ENCODE results near the gene RPAP3.
A peak's percentile ranks its signal among the peaks of the same experiment; 100 is the strongest.

Gene RPAP3

DNA sequence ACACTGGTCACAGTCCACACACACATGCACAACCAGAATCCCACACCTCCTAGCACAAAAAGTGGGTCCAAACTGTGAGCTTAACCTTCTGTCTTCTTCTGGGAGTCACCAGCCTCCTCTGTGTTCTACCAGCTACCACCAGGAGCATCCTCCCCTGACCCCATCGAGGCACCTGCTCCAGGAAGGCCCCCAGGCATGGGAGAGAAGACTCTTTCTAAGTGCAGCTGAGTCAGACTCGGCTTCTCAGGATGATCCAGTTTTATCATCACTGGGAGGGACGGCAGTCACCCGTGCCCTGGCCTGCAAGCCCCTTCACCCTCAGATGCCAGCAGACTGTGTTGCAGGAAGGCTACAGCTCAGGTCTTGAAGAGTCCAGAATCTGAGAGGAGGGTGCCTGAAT is 27.3 kb upstream of the RPAP3 start:
- DNase-seq (ENCODE audit: low read depth), result no peak
- TF ChIP-seq, protein P1, sequence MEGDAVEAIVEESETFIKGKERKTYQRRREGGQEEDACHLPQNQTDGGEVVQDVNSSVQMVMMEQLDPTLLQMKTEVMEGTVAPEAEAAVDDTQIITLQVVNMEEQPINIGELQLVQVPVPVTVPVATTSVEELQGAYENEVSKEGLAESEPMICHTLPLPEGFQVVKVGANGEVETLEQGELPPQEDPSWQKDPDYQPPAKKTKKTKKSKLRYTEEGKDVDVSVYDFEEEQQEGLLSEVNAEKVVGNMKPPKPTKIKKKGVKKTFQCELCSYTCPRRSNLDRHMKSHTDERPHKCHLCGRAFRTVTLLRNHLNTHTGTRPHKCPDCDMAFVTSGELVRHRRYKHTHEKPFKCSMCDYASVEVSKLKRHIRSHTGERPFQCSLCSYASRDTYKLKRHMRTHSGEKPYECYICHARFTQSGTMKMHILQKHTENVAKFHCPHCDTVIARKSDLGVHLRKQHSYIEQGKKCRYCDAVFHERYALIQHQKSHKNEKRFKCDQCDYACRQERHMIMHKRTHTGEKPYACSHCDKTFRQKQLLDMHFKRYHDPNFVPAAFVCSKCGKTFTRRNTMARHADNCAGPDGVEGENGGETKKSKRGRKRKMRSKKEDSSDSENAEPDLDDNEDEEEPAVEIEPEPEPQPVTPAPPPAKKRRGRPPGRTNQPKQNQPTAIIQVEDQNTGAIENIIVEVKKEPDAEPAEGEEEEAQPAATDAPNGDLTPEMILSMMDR (conservative IDR thresholded peaks at IDR 0.05; ENCODE audit: control insufficient read depth, insufficient read depth, low read depth, low read length), result no peak

DNA sequence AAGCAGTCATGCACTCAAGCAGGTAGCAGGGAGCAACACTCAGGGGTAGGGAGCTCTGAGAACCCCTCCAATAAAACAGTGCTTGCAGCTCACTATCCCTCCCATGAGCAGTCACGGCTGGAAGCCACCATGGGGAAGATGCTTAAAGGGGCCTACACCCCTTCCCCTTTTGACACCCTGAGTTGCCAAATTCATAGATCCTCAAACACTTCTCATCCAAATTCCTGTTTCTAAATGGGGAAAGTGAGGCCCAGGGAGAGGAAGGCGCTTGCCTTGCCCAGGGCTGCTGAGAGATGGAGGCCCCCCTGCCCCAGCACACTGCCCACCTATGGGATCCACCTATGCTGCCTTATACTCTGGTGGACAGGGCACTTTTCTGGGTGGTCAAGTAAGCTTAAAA is 26.7 kb upstream of the RPAP3 start:
- no peak overlapping the region for H3K4me3 ChIP-seq (ENCODE audit: control insufficient read depth, low read depth, low read length)
- TF ChIP-seq, protein P1 (conservative IDR thresholded peaks at IDR 0.05; ENCODE audit: control insufficient read depth, insufficient read depth, low read depth, low read length), result no peak
- no peak for DNase-seq (ENCODE audit: low read depth)

More for the DNA sequence above, 27.3 kb upstream of the RPAP3 start:
- H3K4me3 ChIP-seq (ENCODE audit: control insufficient read depth, low read depth, low read length), result no peak overlapping the region

DNA sequence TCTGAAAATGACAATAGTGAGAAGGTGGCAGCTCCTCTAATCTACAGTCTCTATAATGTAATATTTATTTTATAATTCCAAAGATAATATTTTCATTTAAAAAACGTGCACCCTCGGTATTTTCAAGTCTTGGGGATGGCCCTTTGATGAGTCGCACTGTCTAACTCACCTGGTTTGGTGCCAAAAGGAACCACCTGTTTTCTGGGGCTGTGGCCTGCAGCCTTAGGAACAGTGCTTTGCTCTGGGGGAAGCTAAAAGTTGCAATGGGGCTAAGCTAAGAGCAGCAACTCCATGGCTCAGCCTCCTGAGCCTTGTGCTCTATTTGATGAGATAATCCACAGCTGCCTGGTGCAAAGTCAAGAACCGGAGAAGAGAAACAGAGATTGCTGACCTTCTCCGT is 25.9 kb upstream of the RPAP3 start:
- H3K4me3 ChIP-seq (ENCODE audit: control insufficient read depth, low read depth, low read length), result no peak overlapping the region
- no peak for DNase-seq (ENCODE audit: low read depth)
- TF ChIP-seq, protein P1 (conservative IDR thresholded peaks at IDR 0.05; ENCODE audit: control insufficient read depth, insufficient read depth, low read depth, low read length), result no peak

DNA sequence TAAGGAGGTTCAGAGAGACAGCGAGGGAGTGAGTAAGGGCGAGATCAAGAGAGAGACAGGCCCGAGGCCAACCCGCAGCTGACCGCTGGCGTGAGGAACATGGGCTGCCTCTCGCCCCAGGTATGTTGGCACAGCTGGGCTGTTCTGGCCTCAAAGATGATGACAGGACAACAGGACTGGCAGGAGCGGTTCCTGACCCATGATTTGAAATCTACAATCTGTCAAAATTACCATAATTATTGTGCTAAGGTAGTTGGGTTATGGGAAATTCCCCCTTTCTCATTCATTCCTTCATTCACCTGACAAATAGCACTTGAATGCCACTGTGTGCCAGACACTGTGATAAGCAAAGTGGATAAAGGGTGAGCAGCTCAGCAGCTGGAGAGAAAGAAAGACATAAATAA is 24.5 kb upstream of the RPAP3 start:
- no peak overlapping the region for H3K4me3 ChIP-seq (ENCODE audit: control insufficient read depth, low read depth, low read length)
- DNase-seq (ENCODE audit: low read depth), result peak; percentile 51
- TF ChIP-seq, protein P1 (conservative IDR thresholded peaks at IDR 0.05; ENCODE audit: control insufficient read depth, insufficient read depth, low read depth, low read length), result no peak

DNA sequence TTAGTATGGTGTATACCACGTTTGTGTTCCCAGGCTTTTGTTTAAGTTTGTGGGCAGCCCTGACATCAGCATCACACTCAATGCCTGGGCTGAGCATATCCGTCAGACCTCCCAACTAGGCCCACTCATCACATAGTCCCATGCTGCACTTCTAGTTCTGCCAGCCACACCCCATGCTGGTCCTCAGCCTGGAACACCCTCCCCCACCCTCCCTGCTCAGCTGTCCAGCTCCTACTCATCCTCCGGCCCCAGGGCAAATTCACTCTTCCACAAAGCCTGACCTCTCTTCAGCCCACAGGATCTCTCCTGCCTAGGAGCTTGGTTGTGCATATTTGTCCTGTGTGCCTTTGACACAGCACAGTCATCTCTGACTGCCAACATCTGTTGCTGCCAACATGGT is 23.4 kb upstream of the RPAP3 start:
- DNase-seq (ENCODE audit: low read depth), result peak; percentile 87
- TF ChIP-seq, protein P1 (conservative IDR thresholded peaks at IDR 0.05; ENCODE audit: control insufficient read depth, insufficient read depth, low read depth, low read length), result no peak
- no peak overlapping the region for H3K4me3 ChIP-seq (ENCODE audit: control insufficient read depth, low read depth, low read length)

DNA sequence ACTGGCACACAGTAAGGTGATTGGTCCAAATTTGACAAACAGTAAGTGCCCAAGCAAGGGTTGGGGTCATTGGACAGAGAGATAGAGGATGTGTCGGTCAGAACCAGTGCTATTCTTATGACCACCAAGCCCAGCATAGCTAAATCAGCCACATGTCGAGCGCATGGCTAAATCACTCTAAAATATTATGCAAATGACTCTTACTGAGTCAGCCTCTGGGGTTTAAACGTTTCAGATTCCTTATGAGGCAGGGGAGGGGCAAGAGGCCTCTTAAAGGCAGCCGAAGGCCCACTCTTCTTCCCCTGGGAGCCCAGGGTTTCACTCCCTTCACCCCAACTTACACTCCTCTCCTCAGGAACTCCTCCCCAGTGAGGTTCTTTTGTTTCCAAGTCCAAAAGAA is 20.1 kb upstream of the RPAP3 start:
- TF ChIP-seq, protein P1 (conservative IDR thresholded peaks at IDR 0.05; ENCODE audit: control insufficient read depth, insufficient read depth, low read depth, low read length), result no peak
- DNase-seq (ENCODE audit: low read depth), result peak; percentile 89
- H3K4me3 ChIP-seq (ENCODE audit: control insufficient read depth, low read depth, low read length), result no peak overlapping the region
